T-helper 9 cell (primary cell): ENCODE measurements around the gene RPL12.

Experiments
- DNase-seq: peaks from one replicate; pipeline ENCODE4 v3.0.0-alpha.2; 2020

RPL12 gene

DNA sequence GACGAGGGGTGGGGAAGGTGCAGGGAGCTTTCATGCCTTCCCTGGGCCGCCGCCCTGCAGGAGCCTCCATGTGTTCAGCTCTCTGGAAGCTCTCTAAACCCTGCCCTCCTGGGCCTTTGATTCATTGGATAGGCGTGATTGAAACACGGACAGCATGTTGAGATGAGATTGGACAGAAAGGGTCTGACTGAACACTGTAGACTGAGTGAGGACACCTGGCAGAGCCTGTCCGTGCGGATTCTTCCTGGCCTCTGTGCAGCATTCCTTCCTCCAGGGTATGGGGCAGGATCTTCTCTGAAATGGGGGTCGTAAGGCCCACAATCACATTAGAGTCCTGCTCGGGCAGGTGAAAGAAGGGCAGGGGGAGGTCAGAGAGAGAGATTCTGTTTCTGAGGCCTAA, 12.8 kb downstream of the RPL12 start:
- no peak for DNase-seq

DNA sequence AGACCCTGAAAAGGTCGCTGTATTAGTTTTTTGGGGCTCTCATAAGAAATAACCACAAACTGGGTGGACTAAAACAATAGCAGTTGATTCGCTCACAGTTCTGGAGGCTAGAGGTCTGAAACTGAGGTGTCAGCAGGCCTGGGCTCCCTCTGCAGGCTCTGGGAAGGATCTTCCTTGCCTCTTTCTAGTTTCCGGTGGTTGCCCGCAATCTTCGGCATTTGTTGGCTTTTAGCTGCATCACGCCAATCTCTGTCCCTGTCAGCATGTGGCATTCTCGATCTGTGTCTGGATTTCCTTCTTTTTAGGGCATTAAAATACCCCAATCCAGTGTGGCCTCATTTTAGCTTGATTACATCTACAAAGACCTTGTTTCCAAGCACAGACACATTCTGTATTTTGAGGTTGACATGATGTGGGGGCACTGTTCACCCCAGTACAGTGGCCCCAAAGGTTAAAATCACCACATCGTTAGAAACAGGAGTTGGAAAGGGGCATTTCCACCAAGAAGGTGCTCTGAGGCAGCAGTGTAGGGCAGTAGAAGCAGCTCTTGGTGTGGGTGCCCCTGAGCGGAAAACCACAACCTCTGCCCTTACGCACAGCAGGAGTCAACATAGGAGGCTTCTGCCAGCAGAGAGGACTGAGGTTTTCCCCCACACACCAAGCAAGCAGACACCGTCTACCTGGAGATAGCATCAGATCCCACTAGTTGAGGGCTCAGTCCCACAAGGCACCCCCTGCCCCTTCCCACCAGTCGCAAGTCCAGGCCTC, 13.5 kb downstream of the RPL12 start:
- peak; percentile 21 for DNase-seq

GRCh38 chr9:127430415-127430814, 20.8 kb downstream of the RPL12 start:
- DNase-seq = no peak

DNA sequence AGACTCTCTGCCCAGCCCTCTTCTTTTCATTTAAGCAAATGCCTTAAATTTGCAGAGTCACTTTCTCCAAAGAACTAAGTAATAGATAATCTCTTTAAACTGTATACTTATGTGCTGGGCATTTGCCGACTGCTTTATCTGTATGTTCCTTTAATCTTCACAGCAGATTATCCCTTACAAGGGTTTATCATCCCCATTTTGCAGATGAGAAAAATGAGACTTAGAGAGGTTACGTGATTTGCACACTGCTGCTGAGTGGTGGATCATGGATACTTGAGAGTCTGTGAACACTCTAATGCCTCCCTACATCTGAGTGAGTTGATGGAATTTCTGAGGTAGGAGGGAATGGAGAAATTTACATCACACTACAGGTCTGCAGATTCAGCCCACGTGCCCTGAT, 22.9 kb downstream of the RPL12 start:
- no peak for DNase-seq

DNA sequence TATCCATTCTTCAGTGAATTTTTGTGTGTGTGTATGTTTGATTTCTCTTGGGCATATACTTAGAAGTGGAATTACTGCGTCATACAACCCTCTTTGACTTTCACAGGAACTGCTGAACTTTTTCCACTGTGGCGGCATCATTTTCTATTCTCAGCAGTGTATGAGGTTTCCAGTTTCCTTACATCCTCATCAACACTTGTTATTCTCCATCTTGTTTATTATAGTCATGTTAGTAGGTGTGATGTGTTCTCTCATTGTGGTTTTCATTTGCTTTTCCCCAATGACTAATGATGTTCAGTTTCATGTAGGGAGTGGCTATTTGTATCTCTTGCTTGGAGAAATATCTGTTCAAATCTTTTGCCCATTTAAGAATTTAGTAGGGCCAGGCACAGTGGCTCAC, 24.4 kb downstream of the RPL12 start:
- DNase-seq = no peak

GRCh38 chr9:127424676-127424999, 26.6 kb downstream of the RPL12 start:
- no peak for DNase-seq

DNA sequence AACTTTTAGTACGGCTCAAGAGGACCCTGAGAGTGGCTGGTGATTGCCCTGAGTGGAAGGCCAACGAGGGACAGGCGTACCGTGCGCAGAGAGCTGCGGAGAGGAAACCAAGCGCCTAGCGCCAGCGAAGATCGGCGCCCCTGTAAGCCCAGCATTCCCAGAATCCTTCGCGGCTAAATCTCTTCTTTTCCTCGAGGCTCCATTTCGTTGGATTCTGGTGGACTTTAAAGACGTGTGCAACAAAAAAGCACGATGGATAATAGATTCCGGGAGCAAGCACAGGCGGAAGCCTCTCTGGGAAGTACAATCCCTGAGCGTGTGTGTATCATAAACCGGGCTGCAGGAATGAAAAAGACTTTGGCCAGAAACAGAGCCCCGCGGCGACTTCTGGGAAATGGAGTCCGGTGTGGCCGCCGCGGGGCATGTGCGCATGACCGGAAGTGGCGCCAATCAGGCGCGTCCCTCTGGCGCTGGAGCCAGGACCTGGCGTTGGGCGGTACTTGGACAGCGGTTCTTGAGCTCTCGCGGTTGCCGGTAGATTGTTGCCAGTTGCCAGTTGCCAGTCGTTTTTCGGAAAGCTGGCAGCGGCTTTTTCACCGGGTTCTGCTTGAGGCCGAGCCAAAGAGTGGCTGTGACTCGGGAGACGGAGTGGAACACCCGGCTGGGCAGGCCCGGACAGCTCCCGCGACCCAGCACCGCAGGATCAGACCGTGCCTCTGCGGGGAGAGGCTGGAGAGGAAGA, 27.1 kb downstream of the RPL12 start, which contains the start of gene ZNF79:
TSS of gene ZNF79 (plus strand) at position 449 of the 742 bp plus-strand sequence. CDS start 406 bp downstream, outside the sequence.
- peak; percentile 87 for DNase-seq

DNA sequence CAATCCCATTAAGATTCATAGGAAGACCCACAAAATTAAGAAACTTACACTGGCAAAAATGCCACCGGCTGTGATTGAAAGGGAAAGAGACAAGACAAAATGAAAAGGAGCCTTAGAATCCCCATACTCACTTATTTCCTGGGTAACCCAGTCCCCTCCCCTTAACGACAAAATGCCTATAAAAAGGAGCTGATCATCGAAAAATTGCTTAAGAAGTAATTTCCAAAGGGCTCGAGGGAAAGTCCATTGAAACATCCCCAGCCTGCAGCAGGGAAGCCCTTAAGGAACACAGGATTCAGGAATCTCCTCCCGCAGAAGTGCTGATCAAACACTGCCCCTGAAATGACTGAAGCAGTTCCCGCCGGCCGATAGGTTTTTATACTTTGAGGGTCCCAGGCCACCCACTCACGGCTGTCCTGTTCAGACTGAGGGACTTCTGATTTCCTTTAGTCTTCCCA, 27.7 kb downstream of the RPL12 start:
- no peak for DNase-seq

- DNase-seq = no peak
These were observed 28.4 kb downstream of the RPL12 start for GRCh38 chr9:127422787-127423186.

DNA sequence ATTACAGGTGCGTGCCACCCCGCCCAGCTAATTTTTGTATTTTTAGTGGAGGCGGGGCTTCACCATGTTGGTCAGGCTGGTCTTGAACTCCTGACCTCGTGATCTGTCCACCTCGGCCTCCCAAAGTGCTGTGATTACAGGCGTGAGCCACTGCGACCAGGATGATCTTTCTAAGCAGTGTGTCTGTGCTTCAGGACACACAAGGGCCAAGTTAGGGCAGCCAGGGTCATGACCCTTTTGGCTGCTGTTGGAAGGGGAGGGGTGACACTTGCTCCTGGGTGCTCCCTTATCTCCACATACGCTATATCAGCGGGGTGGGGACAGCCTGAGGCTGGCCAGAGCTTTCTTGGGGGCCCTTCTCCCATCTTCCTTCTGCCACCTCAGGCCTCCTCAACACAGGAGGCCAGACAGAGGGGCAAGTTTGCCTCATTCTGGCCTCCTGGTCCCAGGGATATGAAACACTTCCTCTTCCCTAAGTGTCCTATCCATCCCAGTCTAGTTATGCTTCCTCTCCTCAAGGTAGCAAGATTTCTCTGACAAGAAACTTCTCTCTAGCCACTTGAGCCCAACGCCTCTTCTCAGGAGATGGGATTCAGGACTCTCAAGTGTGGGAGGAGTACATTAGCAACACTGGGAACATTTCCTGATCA, 28.9 kb downstream of the RPL12 start:
- DNase-seq = no peak

DNA sequence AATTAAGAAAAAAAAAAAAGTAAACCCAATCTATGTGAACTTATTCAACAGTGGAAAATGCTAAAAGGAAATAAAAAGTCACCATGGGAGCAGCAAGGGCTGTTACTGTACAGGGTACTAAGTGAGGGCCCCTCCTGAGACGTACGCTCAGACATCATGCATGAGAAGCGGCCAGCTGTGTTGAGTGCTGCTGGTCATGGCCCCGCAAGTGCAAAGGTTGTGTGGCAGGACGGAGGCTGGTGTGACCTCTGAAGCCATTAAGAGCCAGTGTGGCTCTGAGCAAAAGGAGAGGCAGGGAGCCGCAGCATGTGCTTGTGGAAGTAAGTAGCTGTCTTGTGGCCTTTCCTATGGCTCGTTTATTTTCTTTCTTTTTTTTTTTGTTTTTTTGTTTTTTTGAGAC, 30.1 kb downstream of the RPL12 start:
- no peak for DNase-seq

GRCh38 chr9:127419348-127419747, 31.9 kb downstream of the RPL12 start:
- DNase-seq = no peak

GRCh38 chr9:127418037-127418471, 33.2 kb downstream of the RPL12 start:
- no peak for DNase-seq

- no peak for DNase-seq
These were observed 33.8 kb downstream of the RPL12 start for GRCh38 chr9:127417131-127418036.

GRCh38 chr9:127415657-127416056, 35.5 kb downstream of the RPL12 start:
- no peak for DNase-seq

DNA sequence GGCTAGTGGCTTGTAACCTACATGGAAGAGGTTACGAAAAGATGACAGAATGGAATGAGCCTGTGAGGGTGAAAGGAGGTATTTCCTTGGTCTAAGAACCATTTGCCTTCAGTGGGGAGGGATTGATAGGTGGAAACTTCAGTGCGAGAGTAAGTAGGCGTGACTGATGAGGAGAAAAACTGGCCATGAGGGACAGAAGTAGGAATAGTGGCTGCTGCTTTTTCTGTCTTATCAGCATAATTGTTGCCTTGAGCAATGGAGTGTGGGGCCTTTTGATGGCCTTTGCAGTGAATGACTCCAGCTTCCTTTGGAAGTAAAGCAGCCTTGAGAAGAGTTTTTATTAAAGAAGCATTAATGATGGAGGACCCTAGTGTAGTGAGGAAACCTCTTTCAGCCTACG, 36.1 kb downstream of the RPL12 start:
- DNase-seq = no peak

GRCh38 chr9:127411122-127411521, 40.1 kb downstream of the RPL12 start:
- DNase-seq = no peak

- no peak for DNase-seq
These were observed 43.7 kb downstream of the RPL12 start for GRCh38 chr9:127407492-127407843.

DNA sequence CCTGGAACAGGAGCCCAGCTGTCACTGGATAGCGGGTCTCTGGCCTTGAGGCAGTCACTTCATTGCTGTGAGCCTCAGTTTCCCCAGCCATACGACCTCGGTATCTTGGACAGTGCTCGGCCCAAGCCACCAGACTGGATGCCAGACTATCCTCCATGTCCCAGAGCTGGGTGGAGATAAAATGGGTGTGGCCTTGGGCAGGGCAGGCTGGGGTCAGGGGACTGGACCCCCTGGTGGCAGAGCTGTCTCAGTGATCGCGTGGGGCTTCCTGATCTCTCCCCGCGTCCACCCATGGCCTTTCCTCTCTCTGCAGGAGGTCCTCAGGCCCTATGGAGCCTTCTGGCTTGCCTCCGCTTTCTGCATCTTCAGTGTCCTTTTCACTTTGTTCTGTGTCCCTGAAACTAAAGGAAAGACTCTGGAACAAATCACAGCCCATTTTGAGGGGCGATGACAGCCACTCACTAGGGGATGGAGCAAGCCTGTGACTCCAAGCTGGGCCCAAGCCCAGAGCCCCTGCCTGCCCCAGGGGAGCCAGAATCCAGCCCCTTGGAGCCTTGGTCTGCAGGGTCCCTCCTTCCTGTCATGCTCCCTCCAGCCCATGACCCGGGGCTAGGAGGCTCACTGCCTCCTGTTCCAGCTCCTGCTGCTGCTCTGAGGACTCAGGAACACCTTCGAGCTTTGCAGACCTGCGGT, 44.3 kb downstream of the RPL12 start:
- DNase-seq = no peak

DNA sequence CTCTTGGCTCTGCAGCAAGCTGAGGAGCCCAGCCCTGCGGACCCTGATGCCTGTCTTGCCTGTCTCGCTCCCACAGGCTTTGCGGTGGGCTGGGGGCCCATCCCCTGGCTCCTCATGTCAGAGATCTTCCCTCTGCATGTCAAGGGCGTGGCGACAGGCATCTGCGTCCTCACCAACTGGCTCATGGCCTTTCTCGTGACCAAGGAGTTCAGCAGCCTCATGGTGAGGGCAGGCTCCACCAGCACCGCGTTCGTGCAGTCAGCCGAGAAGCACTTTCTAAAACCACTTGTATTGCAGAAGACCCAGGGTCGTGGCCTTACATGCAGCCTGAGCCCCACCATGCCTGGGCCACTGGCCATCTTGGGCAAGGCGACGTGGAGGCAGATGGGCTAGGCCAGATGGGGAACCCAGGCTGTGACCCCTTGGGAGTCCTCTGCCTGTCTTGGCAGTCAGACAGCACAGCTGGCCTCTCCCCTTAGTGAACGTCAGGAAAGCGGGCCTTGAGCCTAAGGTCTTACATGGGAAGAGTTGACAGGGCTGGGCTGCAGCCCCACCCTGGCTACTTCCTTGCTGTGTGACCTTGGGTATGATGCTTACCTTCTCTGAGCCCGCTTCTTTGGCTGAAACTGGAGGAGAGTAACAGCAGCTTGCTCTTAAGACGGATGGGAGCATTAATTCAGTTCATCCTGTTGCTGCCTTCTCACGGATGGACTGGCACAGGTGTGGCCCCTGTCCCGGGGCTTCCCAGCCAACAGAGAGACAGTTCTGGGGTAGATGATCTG, 45.7 kb downstream of the RPL12 start:
- DNase-seq = no peak

- DNase-seq = no peak
These were observed 46.6 kb downstream of the RPL12 start for GRCh38 chr9:127404631-127405030.
